ENCODE results near the gene EXOC3.

- TF ChIP-seq CTCF (IDR thresholded peaks at IDR 0.05) = no peak
- TF ChIP-seq POLR2A (IDR thresholded peaks at IDR 0.05) = no peak
- TF ChIP-seq POLR2AphosphoS5 (IDR thresholded peaks at IDR 0.05) = no peak
- no peak for TF ChIP-seq EP300 (IDR thresholded peaks at IDR 0.05)
Measured at GRCh38 chr5:457195-457961, 14.4 kb downstream of the EXOC3 start.

Measured in gastroesophageal sphincter (tissue), 3 donors.